Cerebellar nuclear complex (tissue), 1 donor: ENCODE measurements around the gene ESYT3.
"Not testable (repeated sequence)": the region's sequence is repeated elsewhere in the genome, so short reads cannot be mapped to it uniquely, and the experiment has no call there.

ENCODE experiments used
- DNase-seq, 2 experiments: peaks; one replicate each; lab custom pipeline; 2025; lab: John Stamatoyannopoulos, UW

Gene ESYT3

DNA sequence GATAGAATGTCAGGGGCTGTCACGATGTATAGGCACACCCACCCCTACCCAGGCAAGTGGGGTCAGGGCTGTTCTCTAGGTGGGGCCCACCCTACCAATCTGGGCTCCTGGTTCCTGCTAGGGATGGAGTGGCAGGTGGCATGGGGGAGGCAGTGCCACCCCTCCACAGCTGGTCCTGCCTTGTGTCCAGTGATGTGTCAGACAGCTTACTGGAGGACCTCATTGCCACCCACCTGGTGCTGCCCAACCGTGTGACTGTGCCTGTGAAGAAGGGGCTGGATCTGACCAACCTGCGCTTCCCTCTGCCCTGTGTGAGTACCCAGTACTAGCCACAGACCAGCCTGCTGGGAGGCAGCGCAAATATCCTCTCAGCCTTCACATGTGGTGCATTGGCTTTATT is 27.5 kb downstream of the ESYT3 start:
- no peak for DNase-seq

DNA sequence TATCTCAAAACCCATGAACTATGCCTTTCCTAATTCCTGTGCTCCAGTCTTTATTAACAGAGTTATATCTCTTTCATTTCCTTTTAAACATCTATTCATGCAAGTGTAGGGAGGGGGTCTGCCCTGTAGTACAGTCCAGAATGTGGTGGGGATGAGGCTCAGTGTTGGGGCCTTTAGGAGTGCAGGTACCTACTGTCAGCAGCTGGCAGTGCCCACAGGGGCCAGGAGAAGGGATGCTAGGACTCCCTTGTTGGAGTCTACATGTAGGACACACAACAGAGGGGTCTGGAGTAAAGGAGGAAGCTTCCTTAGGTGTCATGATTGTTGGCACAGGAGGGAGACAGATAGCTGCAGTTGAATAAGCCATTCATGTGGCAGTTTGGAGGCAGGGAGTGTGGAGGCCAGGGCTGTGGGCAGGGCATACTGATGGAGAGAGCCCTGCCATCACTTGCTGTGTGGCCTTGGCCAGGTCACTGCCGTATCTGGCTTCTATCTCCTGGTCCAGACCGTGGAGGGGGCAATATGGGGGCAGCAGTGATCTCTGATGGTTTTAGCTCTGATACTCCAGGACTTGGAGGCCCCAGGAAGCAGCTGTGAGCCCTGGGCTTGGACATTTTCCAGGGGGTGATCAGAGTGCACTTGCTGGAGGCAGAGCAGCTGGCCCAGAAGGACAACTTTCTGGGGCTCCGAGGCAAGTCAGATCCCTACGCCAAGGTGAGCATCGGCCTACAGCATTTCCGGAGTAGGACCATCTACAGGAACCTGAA is 29.5 kb downstream of the ESYT3 start:
- no peak for DNase-seq

DNA sequence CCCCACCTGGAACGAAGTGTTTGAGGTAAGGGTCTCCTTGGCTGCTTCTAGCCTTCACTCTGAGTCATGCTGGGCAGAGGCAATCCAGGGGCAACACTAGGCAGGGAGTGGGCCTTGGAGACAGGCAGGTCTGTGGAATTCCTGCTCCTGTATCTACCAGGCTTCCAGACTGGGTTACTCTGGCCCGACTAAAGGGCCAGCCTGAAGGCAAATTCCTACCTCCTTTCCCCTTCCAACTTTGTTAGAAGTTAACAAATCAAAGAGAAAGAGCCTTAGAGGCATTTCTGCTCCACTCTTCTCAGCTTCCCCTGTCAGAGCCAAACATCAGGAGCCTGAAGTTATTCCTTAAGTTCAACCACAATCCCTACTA is 30.1 kb downstream of the ESYT3 start:
- no peak for DNase-seq

DNA sequence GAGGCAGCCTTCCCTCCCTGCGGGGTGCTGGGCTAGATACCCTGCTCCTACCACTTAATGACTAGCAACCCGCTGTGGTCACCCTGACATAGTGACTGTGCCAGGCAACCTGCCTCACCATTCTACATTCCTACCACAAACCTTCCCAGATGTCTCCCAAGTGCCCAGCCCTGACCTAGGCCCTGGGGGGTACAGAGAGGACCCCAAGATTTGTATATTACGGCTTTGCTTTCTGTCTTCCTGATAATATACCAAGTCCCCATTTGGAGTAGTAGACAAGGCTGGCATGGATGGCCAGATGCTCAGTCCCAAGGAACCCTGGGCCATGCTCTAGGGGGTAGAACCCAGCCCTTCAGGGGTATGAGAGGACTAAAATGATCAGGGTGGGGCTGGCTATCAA is 31.0 kb downstream of the ESYT3 start:
- no peak for DNase-seq

DNA sequence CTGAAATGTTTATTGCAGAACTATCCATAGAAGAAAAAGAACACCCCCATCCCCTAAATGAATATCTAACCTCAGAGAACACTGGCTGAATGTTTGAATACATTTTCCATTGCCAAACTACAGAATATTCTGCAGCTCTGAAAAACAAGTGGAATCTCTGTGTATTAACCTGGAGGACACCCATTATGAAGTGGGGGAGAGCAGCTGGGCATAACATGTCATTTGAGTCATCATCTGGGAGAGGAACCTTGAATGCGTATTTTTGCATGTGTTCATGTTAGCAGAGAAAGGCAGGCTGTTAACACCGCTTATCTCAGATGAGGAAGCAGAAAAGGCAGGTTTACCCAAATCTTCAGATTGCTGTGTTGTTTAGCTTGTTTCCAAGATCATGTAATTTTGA is 31.5 kb downstream of the ESYT3 start:
- DNase-seq: no peak

DNA sequence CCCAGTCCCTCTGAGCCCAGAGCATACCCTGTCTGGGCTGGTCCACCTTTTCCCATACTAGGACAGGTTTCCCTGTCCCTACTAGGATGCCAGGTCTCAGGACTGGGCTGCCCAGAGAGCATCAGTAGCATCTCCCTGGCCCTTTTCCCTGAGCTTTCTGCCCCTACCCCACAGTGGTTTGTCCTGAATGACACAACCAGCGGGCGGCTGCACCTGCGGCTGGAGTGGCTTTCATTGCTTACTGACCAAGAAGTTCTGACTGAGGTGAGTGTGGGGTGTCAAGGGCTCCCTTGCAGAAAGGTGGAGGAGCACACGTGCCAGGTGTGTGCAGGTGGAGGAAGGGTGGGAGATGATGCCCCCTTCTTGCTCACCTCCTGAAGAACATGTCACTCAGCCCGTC is 33.5 kb downstream of the ESYT3 start:
- DNase-seq: no peak

DNA sequence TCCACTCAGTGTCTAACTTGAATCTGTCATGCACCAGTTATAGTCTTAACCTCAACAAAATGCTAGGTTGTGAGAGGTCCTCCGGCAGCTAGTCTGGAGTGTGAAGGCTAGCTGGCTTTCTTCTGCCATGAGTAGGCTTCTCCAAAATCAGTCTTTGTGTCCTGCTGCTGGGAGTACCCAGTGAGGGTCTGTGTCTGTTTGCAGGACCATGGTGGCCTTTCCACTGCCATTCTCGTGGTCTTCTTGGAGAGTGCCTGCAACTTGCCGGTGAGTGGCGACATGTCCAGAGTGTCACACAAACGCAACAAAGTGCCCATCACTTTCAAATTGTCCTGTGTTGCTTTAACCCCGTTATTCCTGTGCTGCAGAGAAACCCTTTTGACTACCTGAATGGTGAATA is 34.0 kb downstream of the ESYT3 start:
- DNase-seq: no peak

DNA sequence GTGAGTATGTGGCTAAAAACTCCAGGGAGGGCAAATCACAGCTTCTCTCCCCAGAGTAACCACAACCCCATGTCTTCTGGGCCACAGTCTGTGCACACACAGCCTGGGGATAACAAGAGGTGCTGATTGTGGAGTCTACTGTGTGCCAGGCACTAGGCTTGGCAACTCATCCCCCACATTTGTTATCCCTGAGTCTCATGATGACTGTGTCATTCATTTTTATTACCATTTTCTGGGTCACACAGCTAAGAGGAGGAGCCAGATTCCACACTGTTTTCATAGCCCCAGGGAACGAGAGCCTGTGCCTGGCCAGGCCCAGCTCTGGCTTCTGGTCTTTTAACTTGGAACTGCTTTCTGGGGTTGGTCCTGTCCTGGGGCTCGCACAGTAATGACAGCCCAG is 34.5 kb downstream of the ESYT3 start:
- DNase-seq: no peak

DNA sequence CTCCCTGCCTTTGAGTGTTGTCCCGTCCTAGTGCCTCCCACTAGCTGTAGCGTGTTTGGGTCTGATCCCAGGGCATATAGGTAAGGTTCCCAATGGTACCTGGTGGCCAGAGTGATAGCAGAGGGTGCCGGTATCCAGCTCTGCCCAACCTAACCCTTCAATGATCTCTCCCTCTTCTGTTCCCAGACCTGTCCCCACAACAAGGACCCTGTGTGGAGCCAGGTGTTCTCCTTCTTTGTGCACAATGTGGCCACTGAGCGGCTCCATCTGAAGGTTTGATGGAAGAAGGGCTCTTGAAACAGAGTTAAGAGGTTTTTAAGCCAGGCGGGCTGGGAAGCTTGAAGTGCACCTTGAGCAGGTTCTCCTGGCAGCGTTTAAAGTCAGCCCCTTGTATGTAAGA is 35.5 kb downstream of the ESYT3 start:
- DNase-seq: no peak

DNA sequence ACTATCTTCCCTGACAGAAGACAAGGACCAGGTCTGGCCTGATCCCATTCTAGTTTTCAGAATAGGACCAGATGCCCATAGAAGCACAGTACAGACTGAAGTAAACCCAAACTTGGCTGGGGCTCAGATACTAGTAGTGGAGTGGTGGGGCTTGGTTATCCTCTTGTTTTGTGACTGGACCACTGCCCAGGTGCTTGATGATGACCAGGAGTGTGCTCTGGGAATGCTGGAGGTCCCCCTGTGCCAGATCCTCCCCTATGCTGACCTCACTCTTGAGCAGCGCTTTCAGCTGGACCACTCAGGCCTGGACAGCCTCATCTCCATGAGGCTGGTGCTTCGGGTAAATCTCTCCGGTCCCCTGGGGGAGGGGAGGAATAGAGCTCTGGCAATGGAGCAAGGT is 36.3 kb downstream of the ESYT3 start:
- DNase-seq: no peak

DNA sequence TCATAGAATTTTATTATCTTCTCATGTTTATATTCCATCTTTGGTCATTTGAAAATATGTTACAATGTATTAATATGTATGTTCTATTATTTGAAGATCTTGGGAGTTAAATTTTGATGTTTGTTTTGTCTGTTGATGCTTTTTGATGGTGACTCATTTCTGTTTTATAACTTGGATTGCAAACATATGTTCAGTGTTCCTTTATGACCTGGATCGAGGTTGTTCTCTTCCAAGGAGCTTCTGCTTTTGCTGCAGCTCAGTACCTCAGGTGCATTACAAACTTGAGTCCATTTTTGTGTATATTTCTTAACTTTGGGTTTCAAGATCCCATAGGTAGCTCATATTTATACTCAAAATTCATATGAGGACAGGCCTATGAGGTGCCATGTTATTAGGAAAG is 37.1 kb downstream of the ESYT3 start:
- no peak for DNase-seq

DNA sequence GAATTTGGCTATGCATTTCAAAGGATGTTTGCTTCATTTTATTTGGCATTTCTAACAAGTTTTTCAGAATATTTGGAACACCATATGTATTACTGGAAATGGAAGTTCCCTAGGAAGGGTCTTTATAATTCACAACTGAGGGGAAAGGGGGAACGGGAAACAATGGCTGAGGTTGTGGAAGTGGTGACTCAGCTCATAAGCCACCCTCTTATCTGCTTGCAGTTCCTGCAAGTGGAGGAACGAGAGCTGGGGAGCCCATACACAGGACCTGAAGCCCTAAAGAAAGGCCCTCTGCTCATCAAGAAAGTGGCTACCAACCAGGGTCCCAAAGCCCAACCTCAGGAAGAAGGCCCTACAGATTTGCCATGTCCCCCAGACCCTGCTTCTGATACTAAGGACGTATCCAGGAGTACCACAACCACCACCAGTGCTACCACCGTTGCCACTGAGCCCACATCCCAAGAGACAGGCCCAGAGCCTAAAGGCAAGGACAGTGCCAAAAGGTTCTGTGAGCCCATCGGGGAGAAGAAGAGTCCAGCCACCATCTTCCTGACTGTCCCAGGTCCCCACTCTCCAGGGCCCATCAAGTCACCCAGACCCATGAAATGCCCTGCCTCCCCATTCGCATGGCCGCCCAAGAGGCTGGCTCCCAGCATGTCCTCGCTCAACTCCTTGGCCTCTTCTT is 37.9 kb downstream of the ESYT3 start:
- DNase-seq: no peak

DNA sequence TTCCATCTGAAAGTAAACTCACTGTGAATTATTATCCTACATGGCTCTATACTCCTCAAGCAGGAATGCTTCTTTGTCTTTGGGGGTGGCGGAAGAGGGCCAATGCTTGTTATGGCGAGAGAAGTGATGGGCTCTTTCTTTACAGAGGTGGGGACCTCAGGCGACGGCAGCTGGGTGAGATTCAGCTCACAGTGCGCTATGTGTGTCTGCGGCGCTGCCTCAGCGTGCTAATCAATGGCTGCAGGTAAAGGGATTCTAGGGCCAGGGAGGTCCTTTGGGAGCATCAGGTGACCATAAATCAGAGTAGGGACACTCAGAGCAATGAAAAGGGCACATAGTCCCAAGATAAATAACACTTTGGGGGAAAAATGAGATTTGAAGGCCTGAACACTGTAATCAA is 39.0 kb downstream of the ESYT3 start:
- DNase-seq: no peak

DNA sequence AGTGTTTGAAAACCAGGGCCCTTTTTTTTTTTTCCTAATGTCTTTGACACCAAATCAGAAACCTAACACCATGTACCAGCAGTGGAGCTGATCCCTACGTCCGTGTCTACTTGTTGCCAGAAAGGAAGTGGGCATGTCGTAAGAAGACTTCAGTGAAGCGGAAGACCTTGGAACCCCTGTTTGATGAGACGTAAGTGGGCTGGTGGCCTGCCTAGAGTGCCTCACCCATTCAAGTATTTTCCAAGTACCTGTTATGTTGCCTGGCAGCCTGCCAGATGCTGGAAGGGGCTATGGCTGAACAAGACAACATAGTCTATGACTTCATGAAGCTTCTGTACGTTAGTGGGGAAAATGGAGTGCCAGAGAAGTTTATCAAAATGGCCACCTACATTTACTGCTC is 39.7 kb downstream of the ESYT3 start:
- no peak for DNase-seq

DNA sequence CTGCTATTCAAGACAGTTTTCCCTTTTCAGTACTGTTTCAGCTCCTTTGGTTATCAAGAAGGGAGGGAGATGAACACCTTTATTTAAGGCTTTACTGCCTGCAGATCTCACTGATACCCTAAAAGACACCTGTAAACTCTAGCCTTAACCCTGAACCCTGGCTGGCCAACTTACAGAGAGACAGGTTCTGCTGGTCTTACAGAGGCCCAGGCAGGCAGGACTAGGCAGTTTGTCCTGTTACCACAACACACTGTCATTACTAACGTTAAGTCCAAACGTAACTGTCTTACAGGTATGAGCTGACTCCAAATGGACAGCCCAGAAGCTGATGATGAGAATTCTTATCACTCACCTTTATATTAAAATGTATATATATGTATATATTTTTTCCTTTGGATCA is 42.1 kb downstream of the ESYT3 start:
- DNase-seq: no peak

DNA sequence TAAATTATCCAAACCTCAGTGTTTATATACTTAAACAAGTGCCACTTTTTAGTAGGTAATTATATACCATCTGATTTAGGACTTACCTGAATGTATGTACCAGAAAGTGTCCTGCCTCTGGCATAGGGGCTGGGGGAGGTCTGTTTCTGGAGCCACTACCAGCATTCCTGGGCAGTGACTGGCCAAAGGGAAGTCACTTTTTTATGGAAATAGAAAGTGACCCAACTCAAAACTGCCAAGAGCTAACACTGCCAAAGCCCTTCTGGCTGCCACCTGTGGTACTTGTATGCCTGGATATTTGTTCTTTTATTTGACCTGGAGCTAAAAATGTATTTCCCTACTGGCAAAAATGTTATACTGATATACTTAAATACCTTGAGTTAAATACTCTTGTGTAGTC is 42.7 kb downstream of the ESYT3 start:
- DNase-seq: no peak

DNA sequence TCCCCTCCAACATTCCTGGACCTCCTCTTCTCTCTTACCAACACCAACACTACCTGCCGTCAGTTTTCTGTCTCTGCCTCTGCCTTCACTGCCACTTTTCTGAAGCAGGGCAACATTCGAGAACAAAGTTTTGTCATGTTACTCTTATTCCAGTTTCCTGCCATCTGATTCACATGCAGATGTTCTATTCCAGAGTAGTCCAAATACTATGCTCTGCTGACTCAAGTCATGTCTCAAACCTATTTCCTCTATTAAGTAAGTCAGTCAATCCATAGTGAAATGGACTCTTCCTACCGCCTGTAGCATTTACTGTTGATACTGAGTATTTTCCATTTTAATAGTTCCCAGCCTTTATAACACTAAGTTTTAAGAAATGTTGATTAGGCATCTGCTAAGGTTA is 43.4 kb downstream of the ESYT3 start:
- no peak for DNase-seq

DNA sequence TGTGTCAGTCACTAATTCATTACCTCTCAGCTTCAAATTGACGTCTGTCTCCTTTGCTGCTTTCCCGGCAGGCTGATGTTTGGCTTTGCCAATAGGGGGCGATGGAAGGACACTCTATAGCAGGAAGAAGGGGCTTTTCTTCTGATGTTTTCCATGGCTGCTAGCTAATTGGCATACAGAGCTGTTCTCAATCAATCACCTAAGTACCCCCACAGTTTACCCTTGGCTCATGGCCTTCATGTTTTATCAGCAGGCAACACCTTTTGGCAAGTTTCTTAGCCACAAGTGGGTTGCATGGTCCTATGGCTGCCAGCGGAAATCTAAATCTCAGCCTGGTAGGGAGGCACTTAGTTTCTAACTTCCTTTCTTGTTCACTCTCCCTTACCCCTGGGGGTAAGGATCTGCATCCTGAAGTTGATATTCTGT is 45.0 kb downstream of the ESYT3 start:
- no peak for DNase-seq

DNA sequence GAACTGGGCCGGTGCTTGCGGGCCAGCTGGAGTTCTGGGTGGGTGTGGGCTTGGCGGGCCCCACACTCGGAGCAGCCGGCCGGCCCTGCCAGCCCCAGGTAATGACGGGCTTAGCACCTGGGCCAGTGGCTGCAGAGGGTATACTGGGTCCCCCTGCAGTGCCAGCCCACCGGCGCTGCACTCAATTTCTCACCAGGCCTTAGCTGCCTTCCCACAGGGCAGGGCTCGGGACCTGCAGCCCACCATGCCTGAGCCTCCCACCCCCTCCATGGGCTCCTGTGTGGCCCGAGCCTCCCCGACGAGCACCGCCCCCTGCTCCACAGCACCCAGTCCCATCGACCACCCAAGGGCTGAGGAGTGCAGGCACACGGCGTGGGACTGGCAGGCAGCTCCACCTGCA is 50.3 kb downstream of the ESYT3 start:
- not testable (repeated sequence) for DNase-seq

DNA sequence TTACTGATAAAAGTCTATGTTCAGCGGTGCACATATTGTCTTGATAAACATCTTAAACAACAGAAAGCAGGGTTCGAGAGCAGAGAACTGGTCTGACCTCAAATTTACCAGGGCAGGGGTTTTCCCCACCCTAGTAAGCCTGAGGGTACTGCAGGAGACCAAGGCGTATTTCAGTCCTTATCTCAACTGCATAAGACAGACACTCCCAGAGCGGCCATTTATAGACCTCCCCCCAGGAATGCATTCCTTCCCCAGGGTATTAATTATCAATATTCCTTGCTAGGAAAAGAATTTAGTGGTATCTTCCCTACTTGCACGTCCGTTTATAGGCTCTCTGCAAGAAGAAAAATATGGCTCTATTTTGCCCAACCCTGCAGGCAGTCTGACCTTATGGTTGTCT is 52.2 kb downstream of the ESYT3 start:
- DNase-seq: not testable (repeated sequence)

DNA sequence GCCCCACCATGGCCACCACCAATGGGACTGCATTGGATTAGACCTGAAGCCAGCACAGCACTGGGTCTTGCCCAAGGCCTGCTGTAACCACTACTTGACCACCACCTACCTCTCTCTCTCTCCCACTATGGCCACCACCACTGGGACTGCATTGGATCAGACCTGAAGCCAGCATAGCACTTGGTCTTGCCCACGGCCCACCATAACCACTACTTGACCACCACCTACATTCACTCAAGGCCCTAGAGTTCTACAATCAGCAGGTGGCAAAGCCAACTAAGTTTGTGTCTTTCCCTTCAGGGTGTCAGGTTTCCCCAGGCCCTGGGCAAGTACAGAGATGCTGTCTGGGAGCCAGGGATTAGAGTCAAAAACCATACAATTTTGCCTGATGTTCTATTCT is 57.6 kb downstream of the ESYT3 start:
- DNase-seq: no peak

DNA sequence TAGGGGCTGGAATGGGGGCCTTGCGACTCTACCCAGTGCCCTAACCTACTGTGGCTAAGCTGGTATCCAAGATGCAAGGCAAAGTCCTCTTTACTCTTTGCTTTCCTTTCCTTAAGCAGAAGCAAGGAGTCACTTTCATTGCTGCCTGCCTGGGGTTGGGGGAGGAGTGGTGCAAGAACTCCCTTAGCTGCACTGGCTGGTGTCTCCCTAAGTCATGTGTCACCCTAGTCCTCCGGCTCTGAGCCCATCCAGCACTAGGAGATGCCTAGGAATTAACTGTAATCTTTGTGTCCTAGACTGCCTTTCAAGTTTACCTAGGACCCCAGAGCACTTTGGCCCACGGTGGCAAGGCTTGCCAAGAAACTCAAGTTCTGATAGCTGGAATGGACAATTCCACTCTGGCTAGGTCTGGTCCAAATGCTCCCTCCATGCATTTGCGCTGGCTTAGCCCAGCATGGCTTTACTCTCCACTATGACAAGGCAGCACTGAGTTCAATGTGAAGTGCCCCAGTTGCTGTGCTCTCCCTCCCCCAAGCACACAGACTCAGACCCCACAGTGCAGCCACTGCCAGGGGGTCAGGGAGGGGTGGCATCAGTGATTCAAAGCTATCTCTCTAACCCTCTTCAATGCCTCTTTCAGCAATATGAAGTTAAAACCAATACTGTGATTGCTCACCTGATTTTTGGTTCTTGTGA is 58.7 kb downstream of the ESYT3 start:
- DNase-seq: no peak
